Transverse colon (tissue), 4 donors: ENCODE results near the gene DNMBP. TPM values are rescaled to one million over a fixed set of nuclear protein-coding genes. Genes with fewer than 3 reads are reported as not detected.
A peak's percentile ranks its signal among the peaks of the same experiment; 100 is the strongest.
"Not testable (repeated sequence)": the region's sequence is repeated elsewhere in the genome, so short reads cannot be mapped to it uniquely, and the experiment has no call there.

Experiments
- DNase-seq: peaks from one replicate; pipeline ENCODE4 v3.0.0-alpha.2; 2019
- H3K27ac ChIP-seq, 4 donors: fragments of 200-600 bp; sonication (generic); 2 replicates each; pipeline ENCODE4 v1.5.1; 2016 to 2018; ENCODE audit warnings: inconsistent platforms in 4 of 4
- H3K27me3 ChIP-seq: fragments of 200-600 bp; sonication (generic); 2 replicates; pipeline ENCODE4 v1.5.1; 2017; ENCODE audit warnings: inconsistent platforms
- H3K36me3 ChIP-seq, 4 donors: fragments of 200-600 bp; sonication (generic); 2 replicates each; pipeline ENCODE4 v1.5.1; 2017 to 2019; ENCODE audit warnings: inconsistent platforms in 4 of 4
- H3K4me1 ChIP-seq, 4 donors: fragments of 200-600 bp; sonication (generic); 2 replicates each; pipeline ENCODE4 v1.5.1; 2017 to 2020; ENCODE audit warnings: inconsistent platforms in 4 of 4
- H3K4me3 ChIP-seq, 4 donors: fragments of 200-600 bp; sonication (generic); 1 replicate in 1 of 4; 2 replicates in 3 of 4; pipeline versions ENCODE4 v1.5.1 to v1.6.1; 2017 to 2019; ENCODE audit warnings: inconsistent platforms in 4 of 4
- H3K9me3 ChIP-seq, 2 donors: fragments of 200-600 bp; sonication (generic); 2 replicates each; pipeline ENCODE4 v1.5.1; 2017 to 2019; ENCODE audit warnings: inconsistent platforms in 2 of 2
- EP300 ChIP-seq: sonication (generic); formaldehyde crosslinking; IDR thresholded peaks from one replicate; pipeline ENCODE4 v1.6.1; 2017; ENCODE audit warnings: antibody characterized with exemption, low read depth
- POLR2A ChIP-seq: fragments of 450-650 bp; IDR thresholded peaks from one replicate; pipeline ENCODE4 v1.6.1; 2016; ENCODE audit warnings: antibody characterized with exemption, mild to moderate bottlenecking, moderate library complexity
- POLR2AphosphoS5 ChIP-seq, 3 donors: sonication (generic); formaldehyde crosslinking; IDR thresholded peaks; one replicate each; pipeline ENCODE4 v1.6.1; 2016; ENCODE audit warnings: antibody characterized with exemption in 3 of 3
- WGBS, 2 donors: methylation state at CpG; one replicate each; pipeline ENCODE4 v1.1.5; 2018; ENCODE audit warnings: low coverage in 1 of 2; 5-methylcytosine and 5-hydroxymethylcytosine counted together
- in situ Hi-C, 4 donors: fragments of 200-750 bp; cut with MboI; loops; one replicate each; pipeline versions ENCODE4 v1.15.0 to v1.15.1; 2017; ENCODE audit warnings: low sequenced_read_pairs in 3 of 4, low pct_ligation_motif_present in 1 of 4, low pct_unique_long_range_greater_than_20kb in 1 of 4
- intact Hi-C: fragments of 100-400 bp; cut with DNase I; formaldehyde crosslinking; loops from one replicate; pipeline ENCODE4 v1.15.1; 2023; ENCODE audit warnings: low total_unique reads
- total RNA-seq, 4 donors: library from RNA; depleted of rRNA; stranded (reverse); fragments of >200 nt; gene quantifications; one replicate each; pipeline ENCODE4 v1.1.0, GENCODE V29; 2016
- TF ChIP-seq, protein P1 (sequence below), 5 experiments: fragments of 200-600 bp in 3 of 5; fragments of 450-650 bp in 2 of 5; sonication (generic) in 3 of 5; IDR thresholded peaks; 1 replicate in 2 of 5; 2 replicates in 3 of 5; pipeline ENCODE4 v1.5.1; 2016 to 2017; ENCODE audit warnings: antibody characterized with exemption in 5 of 5, inconsistent platforms in 3 of 5, mild to moderate bottlenecking in 2 of 5, moderate library complexity in 1 of 5

Gene DNMBP
- total RNA-seq, 4 donors from 2014 or later, result 38.5 to 68.5 (median 48.0) TPM

DNA sequence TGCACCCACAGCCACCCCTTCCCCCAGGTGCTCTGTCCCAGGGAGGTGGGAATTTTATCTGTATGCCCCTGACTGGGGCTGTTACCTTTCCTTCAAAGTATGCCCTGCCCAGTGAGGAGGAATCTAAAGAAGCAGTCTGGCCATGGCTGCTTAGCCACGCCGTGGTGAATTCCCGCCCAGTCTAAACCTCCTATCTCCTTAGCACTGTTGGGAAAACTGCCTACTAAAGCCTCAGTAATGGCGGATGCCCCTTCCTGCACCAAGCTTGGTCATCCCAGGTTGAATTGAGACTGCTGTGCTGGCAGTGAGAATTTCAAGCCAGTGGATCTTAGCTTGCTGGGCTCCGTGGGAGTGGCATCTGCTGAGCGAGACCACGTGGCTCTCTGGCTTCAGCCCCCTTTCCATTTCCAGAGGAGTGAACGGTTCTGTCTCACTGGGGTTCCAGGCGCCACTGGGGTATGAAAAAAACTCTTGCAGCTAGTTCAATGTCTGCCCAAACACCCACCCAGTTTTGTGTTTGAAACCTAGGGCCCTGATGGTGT, 140.1 kb downstream of the DNMBP start:
- no peak overlapping the region for H3K4me3 ChIP-seq
- no peaks in the 10 kb centered on the region for H3K36me3 ChIP-seq
- no peaks in the 10 kb centered on the region for H3K27me3 ChIP-seq
- in situ Hi-C loops (no loop called here), intact Hi-C loops (no loop called here)
- no peaks in the 10 kb centered on the region for H3K9me3 ChIP-seq
- DNase-seq, result no peak
- TF ChIP-seq POLR2A, result no peak
- no peak for TF ChIP-seq EP300
- H3K4me1 ChIP-seq, result no peaks in the 10 kb centered on the region
- H3K27ac ChIP-seq, result no peak overlapping the region
- WGBS, 2 donors, result 85% methylated on average over 9 of the region's 9 CpGs; no CpG with 5 or more reads in 1 of the 2 donors

DNA sequence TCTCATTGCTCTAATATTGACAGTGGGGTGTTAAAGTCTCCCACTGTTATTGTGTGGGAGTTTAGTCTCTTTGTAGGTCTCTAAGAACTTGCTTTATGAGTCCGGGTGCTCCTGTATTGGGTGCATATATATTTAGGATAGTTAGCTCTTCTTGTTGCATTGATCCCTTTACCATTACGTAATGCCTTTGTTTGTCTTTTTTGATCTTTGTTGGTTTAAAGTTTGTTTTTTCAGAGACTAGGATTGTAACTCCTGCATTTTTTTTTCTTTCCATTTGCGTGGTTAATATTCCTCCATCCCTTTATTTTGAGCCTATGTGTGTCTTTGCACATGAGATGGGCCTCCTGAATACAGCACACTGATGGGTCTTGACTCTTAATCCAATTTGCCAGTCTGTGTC, 142.5 kb downstream of the DNMBP start:
- DNase-seq, H3K4me3 ChIP-seq, H3K27ac ChIP-seq, in situ Hi-C loops, intact Hi-C loops, H3K9me3 ChIP-seq, H3K4me1 ChIP-seq, H3K27me3 ChIP-seq, H3K36me3 ChIP-seq: not testable (repeated sequence)
- WGBS, 2 donors, result 92 to 97% methylated on average over 3 of the region's 3 CpGs

- H3K27me3 ChIP-seq, H3K36me3 ChIP-seq, H3K9me3 ChIP-seq, H3K27ac ChIP-seq, H3K4me3 ChIP-seq, in situ Hi-C loops, intact Hi-C loops, H3K4me1 ChIP-seq, DNase-seq: not testable (repeated sequence)
- 39 to 43% methylated on average over 8 to 9 of the region's 9 CpGs for WGBS, 2 donors
Measured at GRCh38 chr10:99863535-99864240, 146.1 kb downstream of the DNMBP start.

DNA sequence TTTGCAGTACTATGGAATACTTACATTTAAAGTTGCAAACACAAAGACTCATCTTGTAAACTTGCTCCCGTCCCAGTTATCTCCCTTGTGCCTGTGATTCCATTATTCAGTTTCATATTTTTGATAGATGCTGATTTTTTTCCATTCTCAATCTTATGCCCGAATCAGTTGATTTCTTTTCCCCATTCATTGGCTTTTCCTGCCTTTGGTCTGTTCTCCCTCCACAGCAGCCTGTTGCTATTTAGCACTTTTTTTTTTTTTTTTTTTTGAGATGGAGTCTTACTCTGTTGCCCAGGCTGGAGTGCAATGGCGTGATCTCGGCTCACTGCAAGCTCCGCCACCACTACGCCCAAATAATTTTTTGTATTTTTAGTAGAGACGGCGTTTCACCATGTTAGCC, 149.3 kb downstream of the DNMBP start:
- no peaks in the 10 kb centered on the region for H3K9me3 ChIP-seq
- intact Hi-C loops, result no loop called here
- no peaks in the 10 kb centered on the region for H3K4me1 ChIP-seq
- H3K27me3 ChIP-seq, result no peaks in the 10 kb centered on the region
- in situ Hi-C loops, result no loop called here
- WGBS, 2 donors, result 89 to 94% methylated on average over 8 of the region's 8 CpGs
- TF ChIP-seq POLR2AphosphoS5 (IDR thresholded peaks at IDR 0.05) (no peak), POLR2A (no peak), EP300 (no peak)
- TF ChIP-seq, protein P1, sequence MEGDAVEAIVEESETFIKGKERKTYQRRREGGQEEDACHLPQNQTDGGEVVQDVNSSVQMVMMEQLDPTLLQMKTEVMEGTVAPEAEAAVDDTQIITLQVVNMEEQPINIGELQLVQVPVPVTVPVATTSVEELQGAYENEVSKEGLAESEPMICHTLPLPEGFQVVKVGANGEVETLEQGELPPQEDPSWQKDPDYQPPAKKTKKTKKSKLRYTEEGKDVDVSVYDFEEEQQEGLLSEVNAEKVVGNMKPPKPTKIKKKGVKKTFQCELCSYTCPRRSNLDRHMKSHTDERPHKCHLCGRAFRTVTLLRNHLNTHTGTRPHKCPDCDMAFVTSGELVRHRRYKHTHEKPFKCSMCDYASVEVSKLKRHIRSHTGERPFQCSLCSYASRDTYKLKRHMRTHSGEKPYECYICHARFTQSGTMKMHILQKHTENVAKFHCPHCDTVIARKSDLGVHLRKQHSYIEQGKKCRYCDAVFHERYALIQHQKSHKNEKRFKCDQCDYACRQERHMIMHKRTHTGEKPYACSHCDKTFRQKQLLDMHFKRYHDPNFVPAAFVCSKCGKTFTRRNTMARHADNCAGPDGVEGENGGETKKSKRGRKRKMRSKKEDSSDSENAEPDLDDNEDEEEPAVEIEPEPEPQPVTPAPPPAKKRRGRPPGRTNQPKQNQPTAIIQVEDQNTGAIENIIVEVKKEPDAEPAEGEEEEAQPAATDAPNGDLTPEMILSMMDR (IDR thresholded peaks at IDR 0.05), result no peak
- no peak overlapping the region for H3K4me3 ChIP-seq
- no peaks in the 10 kb centered on the region for H3K36me3 ChIP-seq
- DNase-seq, result no peak
- no peak overlapping the region for H3K27ac ChIP-seq

DNA sequence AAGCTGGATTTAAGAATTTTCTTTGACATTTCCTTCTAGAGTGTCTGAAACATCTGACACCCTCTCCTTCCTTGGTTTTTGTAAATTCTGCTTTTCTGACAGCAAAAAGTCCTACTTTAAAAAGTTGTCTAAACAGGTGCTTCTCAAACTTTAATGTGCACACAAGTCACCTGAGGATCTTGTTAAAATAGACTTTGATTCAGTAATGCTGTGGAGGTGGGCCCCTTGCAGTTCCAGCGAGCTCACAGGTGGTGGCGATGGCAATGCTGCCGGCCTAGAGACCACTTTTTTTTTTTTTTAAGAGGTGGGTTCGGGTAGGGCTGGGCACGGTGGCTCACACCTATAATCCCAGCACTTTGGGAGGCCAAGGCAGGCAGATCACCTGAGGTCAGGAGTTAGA, 150.2 kb downstream of the DNMBP start:
- intact Hi-C loops (no loop called here), in situ Hi-C loops (loop anchor here in 2 of 4 donors (10.0 kb wide), 1 partner anchor 185 kb away; no protein-coding TSS in a partner anchor)
- no peaks in the 10 kb centered on the region for H3K36me3 ChIP-seq
- H3K4me3 ChIP-seq, result no peak overlapping the region
- H3K4me1 ChIP-seq, result no peaks in the 10 kb centered on the region
- no peak overlapping the region for H3K27ac ChIP-seq
- WGBS, 2 donors, result 10 to 29% methylated on average over 2 to 5 of the region's 5 CpGs
- H3K27me3 ChIP-seq, result no peaks in the 10 kb centered on the region
- TF ChIP-seq EP300, result no peak
- TF ChIP-seq, protein P1 (IDR thresholded peaks at IDR 0.05), result peak in 2 of 5 experiments; percentile 14 to 24
- no peak for DNase-seq
- H3K9me3 ChIP-seq, result no peaks in the 10 kb centered on the region
